Astrocyte of the cerebellum (primary cell): ENCODE results near the gene AGAP1.
A peak's percentile ranks its signal among the peaks of the same experiment; 100 is the strongest.

Experiments used
- DNase-seq: peaks from one replicate; pipeline ENCODE4 v3.0.0-alpha.2; 2011; ENCODE audit warnings: low read depth
- H3K4me3 ChIP-seq: 2 replicates; pipeline ENCODE4 v1.5.1; 2011; ENCODE audit warnings: mild to moderate bottlenecking, low read depth, low read length, moderate library complexity
- CTCF ChIP-seq: IDR thresholded peaks from 2 replicates; pipeline ENCODE4 v1.5.1; 2012; ENCODE audit warnings: low read length, low read depth, moderate library complexity, mild to moderate bottlenecking; ENCODE audit errors: missing control alignments
- in situ Hi-C: cut with HindIII; loops from 2 replicates; pipeline ENCODE4 v1.10.0; 2017; ENCODE audit warnings: low sequenced_read_pairs

AGAP1 gene

GRCh38 chr2:235575904-235576303 lies 82.1 kb downstream of the AGAP1 start:
- in situ Hi-C loops, result no loop called here
- TF ChIP-seq CTCF, result no peak
- no peak for DNase-seq
- H3K4me3 ChIP-seq, result no peak overlapping the region

- no peak overlapping the region for H3K4me3 ChIP-seq
- DNase-seq, result no peak
- in situ Hi-C loops, result no loop called here
- TF ChIP-seq CTCF, result no peak
Observed at GRCh38 chr2:235576337-235576910, 82.6 kb downstream of the AGAP1 start.

- TF ChIP-seq CTCF, result no peak
- H3K4me3 ChIP-seq, result no peak overlapping the region
- DNase-seq, result peak; percentile 20
- in situ Hi-C loops, result no loop called here
Observed at GRCh38 chr2:235577404-235578330, 83.8 kb downstream of the AGAP1 start.

GRCh38 chr2:235579128-235579527 lies 85.3 kb downstream of the AGAP1 start:
- DNase-seq, result no peak
- in situ Hi-C loops, result no loop called here
- no peak overlapping the region for H3K4me3 ChIP-seq
- no peak for TF ChIP-seq CTCF

- no peak for DNase-seq
- in situ Hi-C loops, result no loop called here
- TF ChIP-seq CTCF, result no peak
- no peak overlapping the region for H3K4me3 ChIP-seq
Observed at GRCh38 chr2:235580426-235581157, 86.7 kb downstream of the AGAP1 start.

GRCh38 chr2:235582081-235582686 lies 88.3 kb downstream of the AGAP1 start:
- in situ Hi-C loops, result no loop called here
- TF ChIP-seq CTCF, result no peak

More at GRCh38 chr2:235582081-235582686, 88.3 kb downstream of the AGAP1 start:
- no peak for DNase-seq
- H3K4me3 ChIP-seq, result no peak overlapping the region
